Measurements from ENCODE around the gene GPR87. TPM values are rescaled to one million over a fixed set of nuclear protein-coding genes. Genes with fewer than 3 reads are reported as not detected.

The GPR87 gene
- total RNA-seq, 1 experiment from 2014 or later = not detected

GRCh38 chr3:151301787-151302186, 14.8 kb downstream of the GPR87 start:
- CTCF ChIA-PET = no interaction called here
- TF ChIP-seq ATF1 (CRISPR knock-in tag; IDR thresholded peaks at IDR 0.05) = no peak
- TF ChIP-seq IRF1 (CRISPR knock-in tag; IDR thresholded peaks at IDR 0.05) = no peak
- TF ChIP-seq SP1 (CRISPR knock-in tag; conservative IDR thresholded peaks at IDR 0.05) = no peak
- no peak for TF ChIP-seq ESRRA (CRISPR knock-in tag; IDR thresholded peaks at IDR 0.05; ENCODE audit: borderline replicate concordance)
- TF ChIP-seq NFE2L1 (CRISPR knock-in tag; IDR thresholded peaks at IDR 0.05) = no peak
- TF ChIP-seq PRDM15 (CRISPR knock-in tag; IDR thresholded peaks at IDR 0.05) = no peak
- TF ChIP-seq ELF4 (CRISPR knock-in tag; IDR thresholded peaks at IDR 0.05; ENCODE audit: low read depth) = no peak
- no peak for TF ChIP-seq FOXP1 (CRISPR knock-in tag; IDR thresholded peaks at IDR 0.05; ENCODE audit: borderline replicate concordance)
- no peak for TF ChIP-seq SOX15 (CRISPR knock-in tag; IDR thresholded peaks at IDR 0.05)
- TF ChIP-seq PREB (CRISPR knock-in tag; IDR thresholded peaks at IDR 0.05; ENCODE audit: borderline replicate concordance) = no peak
- DNase-seq (ENCODE audit: low spot score) (no peak), ATAC-seq (no peak)
- H3K4me1 Mint-ChIP-seq = peaks cover 35% of the 10 kb centered on the region
- no peaks in the 10 kb centered on the region for H3K36me3 Mint-ChIP-seq
- no peak overlapping the region for H3K27ac Mint-ChIP-seq
- no peaks in the 10 kb centered on the region for H3K9me3 Mint-ChIP-seq
- POLR2A ChIA-PET = no interaction called here
- H3K27me3 Mint-ChIP-seq (ENCODE audit: low read depth) = no peaks in the 10 kb centered on the region
- no peak overlapping the region for H3K4me3 Mint-ChIP-seq

GRCh38 chr3:151300539-151300938, 16.1 kb downstream of the GPR87 start:
- Mint-ChIP-seq H3K9me3 (no peaks in the 10 kb centered on the region), H3K36me3 (no peaks in the 10 kb centered on the region), H3K27me3 (ENCODE audit: low read depth) (no peaks in the 10 kb centered on the region), H3K27ac (no peak overlapping the region), H3K4me3 (no peak overlapping the region), H3K4me1 (peaks cover 23% of the 10 kb centered on the region)
- ChIA-PET CTCF (no interaction called here), POLR2A (no interaction called here)
- no peak for ATAC-seq
- no peak for TF ChIP-seq CTCF (IDR thresholded peaks at IDR 0.05)
- DNase-seq (ENCODE audit: low spot score) = no peak

- DNase-seq (ENCODE audit: low spot score) = no peak
- no peak for TF ChIP-seq ETV6 (CRISPR knock-in tag; IDR thresholded peaks at IDR 0.05)
- TF ChIP-seq PRDM15 (CRISPR knock-in tag; IDR thresholded peaks at IDR 0.05) = no peak
- no peak for TF ChIP-seq ZNF423 (CRISPR knock-in tag; IDR thresholded peaks at IDR 0.05)
- TF ChIP-seq SMAD4 (CRISPR knock-in tag; IDR thresholded peaks at IDR 0.05) = no peak
- TF ChIP-seq ZNF121 (CRISPR knock-in tag; IDR thresholded peaks at IDR 0.05) = no peak
- TF ChIP-seq HMGA2 (CRISPR knock-in tag; IDR thresholded peaks at IDR 0.05) = no peak
- no peak for TF ChIP-seq KAT7 (CRISPR knock-in tag; IDR thresholded peaks at IDR 0.05; ENCODE audit: borderline replicate concordance)
- TF ChIP-seq FOXJ3 (CRISPR knock-in tag; IDR thresholded peaks at IDR 0.05; ENCODE audit: borderline replicate concordance) = no peak
- TF ChIP-seq MAX (CRISPR knock-in tag; IDR thresholded peaks at IDR 0.05) = no peak
- ATAC-seq = no peak
- ChIA-PET CTCF (interaction anchor here (0.8 kb wide), 1 partner anchor 29 kb away, joined by 4 read pairs; no protein-coding TSS in a partner anchor), POLR2A (no interaction called here)
- no peak overlapping the region for H3K4me3 Mint-ChIP-seq
- no peak overlapping the region for H3K27ac Mint-ChIP-seq
- H3K9me3 Mint-ChIP-seq = no peaks in the 10 kb centered on the region
- H3K27me3 Mint-ChIP-seq (ENCODE audit: low read depth) = no peaks in the 10 kb centered on the region
- peaks cover 13% of the 10 kb centered on the region for H3K4me1 Mint-ChIP-seq
- H3K36me3 Mint-ChIP-seq = no peaks in the 10 kb centered on the region
These were observed 17.6 kb downstream of the GPR87 start for GRCh38 chr3:151299006-151299405.
